Pancreas (tissue), 10 donors: ENCODE data around the gene TBX10. TPM values are rescaled to one million over a fixed set of nuclear protein-coding genes. Genes with fewer than 3 reads are reported as not detected.

Experiments
- ATAC-seq, 4 donors: fragments of 200-7000 bp; cut with Tn5 transposase; one replicate each; pipeline versions ENCODE4 v1.8.0 to v1.9.1; 2020; ENCODE audit warnings: mild to moderate bottlenecking in 4 of 4, moderate library complexity in 4 of 4
- DNase-seq, 6 donors: peaks; one replicate each; pipeline ENCODE4 v3.0.0-alpha.2; 2020
- FAIRE-seq: peaks from 2 replicates; lab custom pipeline; 2012; peaks lifted over from hg19 to GRCh38; lab: Jason Lieb, UNC
- H3K27ac ChIP-seq, 4 donors: fragments of 200-600 bp; sonication (generic); 1 replicate in 3 of 4; 2 replicates in 1 of 4; pipeline versions ENCODE4 v1.5.0 to v1.8.0; 2020
- H3K27me3 ChIP-seq, 4 donors: fragments of 200-600 bp; one replicate each; pipeline ENCODE4 v1.8.0; 2021
- H3K36me3 ChIP-seq, 3 donors: fragments of 200-600 bp; sonication (generic) in 1 of 3; one replicate each; pipeline versions ENCODE4 v1.5.0 to v1.8.0; 2020 to 2021
- H3K4me1 ChIP-seq, 3 donors: fragments of 200-600 bp; one replicate each; pipeline ENCODE4 v1.8.0; 2021
- H3K4me3 ChIP-seq, 4 donors: fragments of 200-600 bp; sonication (generic) in 2 of 4; one replicate each; pipeline versions ENCODE4 v1.5.0 to v1.8.0; 2020 to 2021
- H3K9me3 ChIP-seq, 4 donors: fragments of 200-600 bp; one replicate each; pipeline ENCODE4 v1.8.0; 2021
- WGBS, 2 donors: extraction: QIAGEN DNeasy Blood & Tissue Kit; methylation state at CpG; one replicate each; pipeline ENCODE4 v1.1.7; 2013; 5-methylcytosine and 5-hydroxymethylcytosine counted together
- intact Hi-C, 3 donors: fragments of 100-400 bp; cut with DNase I; formaldehyde crosslinking; loops; one replicate each; pipeline versions ENCODE4 v1.11.1 to v1.14.2; 2022
- polyA plus RNA-seq, 2 donors: library from polyadenylated mRNA; stranded (reverse); fragments of 200-250 nt; gene quantifications; one replicate each; pipeline ENCODE4 v1.2.3, GENCODE V29; 2013
- total RNA-seq, 6 donors: library from RNA; stranded (reverse); fragmentation: NEBNext Ultra II Directional in 4 of 6; extraction: Animal tissue kit (Norgen Biotek cat#: 25700) in 4 of 6; gene quantifications; one replicate each; pipeline versions ENCODE4 v1.2.1 to v1.2.4, GENCODE V29; 2021 to 2023
- TF ChIP-seq, protein P1 (sequence below), 4 donors: fragments of 200-600 bp; sonication (generic) in 3 of 4; IDR thresholded peaks; one replicate each; pipeline versions ENCODE4 v1.5.0 to v1.8.0; 2021; ENCODE audit warnings: antibody characterized with exemption in 4 of 4
- donor health status: healthy with polysubstance abuse.
- donor health status: DM: no; HTN: no; CAD: no; lungs with moderate emphysema.
- donor health status: DM: no; HTN: no; CAD: no.
- donor health status: control.
- donor health status: control.
- donor health status: Bipolar disorder and iron deficiency.
- donor health status: DM: yes; HTN: yes; CAD: no.
- donor health status: DM: no; HTN: no; CAD: no.
- donor health status: DM: no; HTN: no; CAD: no.
- donor health status: DM: yes; HTN: yes; CAD: no.

TBX10 gene
- total and polyA plus RNA-seq, 8 donors: 0.09 to 0.37 (median 0.26) TPM; not detected in 4

DNA sequence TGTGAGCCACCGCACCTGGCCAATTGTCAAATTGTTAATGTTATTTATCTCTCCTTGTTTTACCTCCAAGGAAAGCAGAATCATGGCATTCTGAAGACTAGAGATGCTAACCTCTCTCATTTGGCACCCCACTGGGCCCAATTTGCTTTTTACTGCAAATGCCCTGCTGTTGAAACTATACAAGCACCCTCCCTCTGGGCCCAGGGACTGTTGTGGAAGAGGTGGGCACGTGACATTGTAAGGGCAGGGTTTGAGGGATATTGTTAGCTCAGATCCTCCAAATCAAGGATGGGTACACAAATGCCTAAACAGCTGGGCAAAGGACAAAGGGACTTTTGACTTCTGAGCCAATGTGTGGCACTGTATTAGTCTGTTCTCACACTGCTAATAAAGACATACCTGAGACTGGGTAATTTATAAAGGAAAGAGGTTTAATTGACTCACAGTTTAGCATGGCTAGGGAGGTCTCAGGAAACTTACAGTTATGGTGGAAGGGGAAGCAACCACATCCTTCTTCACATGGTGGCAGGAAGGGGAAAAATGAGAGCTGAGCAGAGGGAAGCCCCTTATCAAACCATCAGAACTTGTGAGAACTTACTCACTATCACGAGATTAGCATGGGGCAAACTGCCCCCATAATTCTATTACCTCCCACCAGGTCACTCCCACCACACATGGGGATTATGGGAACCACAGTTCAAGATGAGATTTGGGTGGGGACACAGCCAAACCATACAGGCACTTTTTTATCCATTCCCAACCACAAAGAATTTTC is 41.3 kb upstream of the TBX10 start:
- Histone ChIP-seq H3K4me1 (peaks cover 0 to 9% (median 0%) of the 10 kb centered on the region in 3 donors), H3K27me3 (no peaks in the 10 kb centered on the region), H3K36me3 (no peaks in the 10 kb centered on the region), H3K4me3 (no peak overlapping the region), H3K9me3 (no peaks in the 10 kb centered on the region), H3K27ac (peak overlapping the region in 2 of 4 donors; percentile 22 to 30)
- intact Hi-C loops: no loop called here
- TF ChIP-seq, protein P1, sequence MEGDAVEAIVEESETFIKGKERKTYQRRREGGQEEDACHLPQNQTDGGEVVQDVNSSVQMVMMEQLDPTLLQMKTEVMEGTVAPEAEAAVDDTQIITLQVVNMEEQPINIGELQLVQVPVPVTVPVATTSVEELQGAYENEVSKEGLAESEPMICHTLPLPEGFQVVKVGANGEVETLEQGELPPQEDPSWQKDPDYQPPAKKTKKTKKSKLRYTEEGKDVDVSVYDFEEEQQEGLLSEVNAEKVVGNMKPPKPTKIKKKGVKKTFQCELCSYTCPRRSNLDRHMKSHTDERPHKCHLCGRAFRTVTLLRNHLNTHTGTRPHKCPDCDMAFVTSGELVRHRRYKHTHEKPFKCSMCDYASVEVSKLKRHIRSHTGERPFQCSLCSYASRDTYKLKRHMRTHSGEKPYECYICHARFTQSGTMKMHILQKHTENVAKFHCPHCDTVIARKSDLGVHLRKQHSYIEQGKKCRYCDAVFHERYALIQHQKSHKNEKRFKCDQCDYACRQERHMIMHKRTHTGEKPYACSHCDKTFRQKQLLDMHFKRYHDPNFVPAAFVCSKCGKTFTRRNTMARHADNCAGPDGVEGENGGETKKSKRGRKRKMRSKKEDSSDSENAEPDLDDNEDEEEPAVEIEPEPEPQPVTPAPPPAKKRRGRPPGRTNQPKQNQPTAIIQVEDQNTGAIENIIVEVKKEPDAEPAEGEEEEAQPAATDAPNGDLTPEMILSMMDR (IDR thresholded peaks at IDR 0.05): no peak
- 80 to 84% methylated on average over 3 of the region's 3 CpGs for WGBS, 2 donors
- no peak for DNase-seq
- no peak for ATAC-seq
- FAIRE-seq: no peak

DNA sequence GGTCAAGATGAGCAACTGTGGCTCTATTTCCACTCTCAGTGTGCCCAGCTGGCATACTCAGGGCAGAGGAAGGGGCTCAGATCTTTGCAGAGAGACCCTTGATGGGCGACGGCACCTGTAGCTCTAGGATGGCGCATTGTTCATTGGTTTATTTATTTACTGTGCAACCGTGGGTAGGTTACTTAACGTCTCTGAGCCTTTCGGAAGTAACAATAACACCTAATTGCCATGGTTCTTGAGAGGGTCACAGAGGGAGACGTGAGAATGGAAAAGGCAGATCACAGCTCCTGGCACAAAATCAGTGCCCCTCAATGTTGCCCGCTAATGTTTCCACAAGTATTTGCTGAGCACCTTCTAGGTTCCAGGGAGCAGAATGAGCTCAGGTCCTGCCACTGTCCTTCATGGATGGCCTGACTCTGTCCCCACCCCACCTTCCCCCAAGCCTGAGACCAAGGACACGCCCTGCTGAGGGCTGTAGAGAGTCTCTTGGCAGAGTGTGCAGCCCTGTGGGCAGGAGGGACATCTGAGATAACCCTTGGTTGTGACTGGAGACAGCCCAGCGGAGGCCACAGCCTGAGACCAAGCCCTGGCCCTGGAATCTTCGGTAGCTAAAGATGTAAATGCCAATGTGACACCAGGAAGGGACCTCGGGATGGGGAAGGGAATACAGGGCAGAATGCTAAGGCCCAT is 35.6 kb upstream of the TBX10 start:
- no peak for FAIRE-seq
- peak in 1 of 4 donors; percentile 44 for ATAC-seq
- WGBS, 2 donors: 72 to 81% methylated on average over 12 of the region's 12 CpGs

DNA sequence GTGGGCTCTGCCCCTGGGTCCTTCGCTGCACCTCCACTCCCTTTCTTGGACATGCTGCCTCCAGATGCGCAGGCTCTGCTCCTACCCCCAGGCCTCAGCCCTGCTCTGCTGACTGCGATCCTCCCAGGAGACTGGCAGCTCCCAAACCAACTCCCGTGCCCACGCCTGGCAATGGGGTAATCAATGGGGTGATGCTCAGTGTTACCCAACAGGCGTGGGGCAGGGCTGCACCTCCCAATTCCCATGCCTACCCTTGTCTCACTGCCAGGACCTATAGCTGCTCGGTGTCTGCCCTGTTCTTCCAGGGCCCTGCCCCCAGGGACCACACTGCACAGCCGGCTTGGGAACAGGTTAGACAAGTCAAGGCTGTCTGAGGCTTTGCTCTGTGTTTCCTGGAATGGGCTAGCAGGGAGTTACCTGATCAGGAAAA is 34.9 kb upstream of the TBX10 start, which contains the start of gene ALDH3B2:
ALDH3B2 (minus strand) TSS at position 182 of the 430 bp plus-strand sequence. CDS start 7,688 bp downstream, outside the sequence.
- H3K27me3 ChIP-seq: no peaks in the 10 kb centered on the region
- no peak for FAIRE-seq
- DNase-seq: peak in 5 of 6 donors; percentile 40 to 77 (median 57)
- TF ChIP-seq, protein P1 (IDR thresholded peaks at IDR 0.05): no peak
- no peak within 1 kb of the TSS for H3K4me3 ChIP-seq
- H3K36me3 ChIP-seq: no peaks in the 10 kb centered on the region
- 42 to 45% methylated on average over 8 of the region's 8 CpGs for WGBS, 2 donors
- H3K27ac ChIP-seq: peak within 1 kb of the TSS in 2 of 4 donors; percentile 53 to 73
- intact Hi-C loops: no loop called here
- H3K4me1 ChIP-seq: peaks cover 0 to 8% (median 0%) of the 10 kb centered on the region in 3 donors
- peak; percentile 70 to 99 (median 93) for ATAC-seq
- H3K9me3 ChIP-seq: no peaks in the 10 kb centered on the region

More for the DNA sequence above, 35.6 kb upstream of the TBX10 start:
- Histone ChIP-seq H3K4me1 (peaks cover 0 to 8% (median 0%) of the 10 kb centered on the region in 3 donors), H3K27ac (peak overlapping the region in 2 of 4 donors; percentile 53 to 73), H3K4me3 (no peak overlapping the region), H3K9me3 (no peaks in the 10 kb centered on the region), H3K27me3 (no peaks in the 10 kb centered on the region), H3K36me3 (no peaks in the 10 kb centered on the region)
- DNase-seq: no peak
- intact Hi-C loops: no loop called here
- TF ChIP-seq, protein P1 (IDR thresholded peaks at IDR 0.05): no peak

DNA sequence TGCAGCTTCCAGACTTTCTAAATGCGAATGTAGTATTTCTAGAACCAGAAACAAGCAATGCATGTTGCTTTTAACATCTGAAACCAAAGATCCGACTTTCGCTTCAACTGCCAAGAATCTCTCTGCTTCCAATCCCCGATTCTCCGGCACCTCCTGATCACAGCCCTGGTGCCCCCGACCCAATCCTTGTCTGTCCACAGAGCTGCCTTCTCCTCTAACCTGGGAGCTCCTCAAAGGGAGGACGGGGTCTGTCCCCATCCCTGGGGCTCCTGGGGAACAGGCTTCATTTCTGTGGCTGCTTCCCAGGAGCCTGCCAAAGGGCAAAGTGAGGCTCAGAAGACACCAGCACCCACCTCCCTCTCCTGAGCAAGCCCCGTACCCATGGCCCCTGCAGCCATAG is 34.3 kb upstream of the TBX10 start:
- Histone ChIP-seq H3K4me1 (peaks cover 0 to 8% (median 0%) of the 10 kb centered on the region in 3 donors), H3K27ac (no peak overlapping the region), H3K27me3 (no peaks in the 10 kb centered on the region), H3K4me3 (no peak overlapping the region), H3K36me3 (no peaks in the 10 kb centered on the region), H3K9me3 (no peaks in the 10 kb centered on the region)
- FAIRE-seq (no peak), DNase-seq (no peak), ATAC-seq (peak in 2 of 4 donors; percentile 9 to 17)
- TF ChIP-seq, protein P1 (IDR thresholded peaks at IDR 0.05): no peak
- intact Hi-C loops: no loop called here
- 73 to 74% methylated on average over 8 of the region's 8 CpGs for WGBS, 2 donors
